Measurements from ENCODE around the gene PLA2G6.
"Not testable (repeated sequence)": the region's sequence is repeated elsewhere in the genome, so short reads cannot be mapped to it uniquely, and the experiment has no call there.

PLA2G6 gene

GRCh38 chr22:38165922-38166593 is 15.6 kb downstream of the PLA2G6 start:
- no peak for FAIRE-seq

- no peak for FAIRE-seq
Observed at GRCh38 chr22:38164551-38164918, 17.1 kb downstream of the PLA2G6 start.

- FAIRE-seq = no peak
Observed at GRCh38 chr22:38163844-38164550, 17.6 kb downstream of the PLA2G6 start.

- FAIRE-seq = no peak
Observed at GRCh38 chr22:38162881-38163843, 18.5 kb downstream of the PLA2G6 start.

GRCh38 chr22:38155703-38156102 is 25.9 kb downstream of the PLA2G6 start:
- no peak for FAIRE-seq

- FAIRE-seq = not testable (repeated sequence)
Observed at GRCh38 chr22:38154563-38154915, 27.1 kb downstream of the PLA2G6 start.

GRCh38 chr22:38153821-38154562 is 27.6 kb downstream of the PLA2G6 start:
- no peak for FAIRE-seq

GRCh38 chr22:38151126-38151500 is 30.5 kb downstream of the PLA2G6 start:
- FAIRE-seq = no peak

GRCh38 chr22:38148245-38148644 is 33.4 kb downstream of the PLA2G6 start:
- FAIRE-seq = no peak

GRCh38 chr22:38146166-38146565 is 35.5 kb downstream of the PLA2G6 start:
- FAIRE-seq = not testable (repeated sequence)

- no peak for FAIRE-seq
Observed at GRCh38 chr22:38144025-38144405, 37.6 kb downstream of the PLA2G6 start.

GRCh38 chr22:38142606-38143005 is 39.0 kb downstream of the PLA2G6 start:
- no peak for FAIRE-seq

GRCh38 chr22:38141217-38141973 is 40.2 kb downstream of the PLA2G6 start:
- FAIRE-seq = no peak

- no peak for FAIRE-seq
Observed at GRCh38 chr22:38139901-38140300, 41.7 kb downstream of the PLA2G6 start.

- no peak for FAIRE-seq
Observed at GRCh38 chr22:38138961-38139360, 42.7 kb downstream of the PLA2G6 start.

- no peak for FAIRE-seq
Observed at GRCh38 chr22:38137876-38138687, 43.5 kb downstream of the PLA2G6 start.

- FAIRE-seq = no peak
Observed at GRCh38 chr22:38136607-38137006, 45.0 kb downstream of the PLA2G6 start.

- FAIRE-seq = no peak
Observed at GRCh38 chr22:38135133-38135706, 46.4 kb downstream of the PLA2G6 start.

GRCh38 chr22:38133331-38133730 is 48.3 kb downstream of the PLA2G6 start:
- no peak for FAIRE-seq

GRCh38 chr22:38132794-38133193 is 48.8 kb downstream of the PLA2G6 start:
- no peak for FAIRE-seq

- FAIRE-seq = no peak
Observed at GRCh38 chr22:38132136-38132535, 49.5 kb downstream of the PLA2G6 start.

Measured in endometrium (tissue), 2 donors.